Progenitor cell of endocrine pancreas (in vitro differentiated cells): ENCODE results near the gene TPI1. TPM values are rescaled to one million over a fixed set of nuclear protein-coding genes. Genes with fewer than 3 reads are reported as not detected.
"Not testable (repeated sequence)": the region's sequence is repeated elsewhere in the genome, so short reads cannot be mapped to it uniquely, and the experiment has no call there.

Experiments
- DNase-seq: peaks from one replicate; pipeline ENCODE4 v3.0.0; 2021; ENCODE audit warnings: low spot score; ENCODE audit not compliant: unreplicated experiment
- H3K27ac Mint-ChIP-seq: 2 replicates; pipeline ENCODE4 v1.8.0; 2021; ENCODE audit warnings: mild to moderate bottlenecking, moderate library complexity, mixed read lengths
- H3K27me3 Mint-ChIP-seq: 2 replicates; pipeline ENCODE4 v1.8.0; 2021; ENCODE audit warnings: mixed read lengths
- H3K36me3 Mint-ChIP-seq: 2 replicates; pipeline ENCODE4 v1.8.0; 2022; ENCODE audit warnings: mixed read lengths; ENCODE audit not compliant: insufficient read depth
- H3K4me1 Mint-ChIP-seq: 2 replicates; pipeline ENCODE4 v1.8.0; 2021; ENCODE audit warnings: low read depth, mixed read lengths
- H3K4me3 Mint-ChIP-seq: 2 replicates; pipeline ENCODE4 v1.8.0; 2021; ENCODE audit warnings: low read depth, mild to moderate bottlenecking, moderate library complexity, mixed read lengths
- H3K9me3 Mint-ChIP-seq: 2 replicates; pipeline ENCODE4 v1.8.0; 2021; ENCODE audit warnings: low read depth, mixed read lengths
- CTCF ChIP-seq: fragments of 200-600 bp; sonication (generic); IDR thresholded peaks from one replicate; pipeline ENCODE4 v1.5.0; 2021; ENCODE audit warnings: antibody characterized with exemption, mild to moderate bottlenecking; ENCODE audit not compliant: unreplicated experiment
- total RNA-seq: library from RNA; stranded (reverse); gene quantifications from 2 replicates; pipeline ENCODE4 v1.2.1, GENCODE V29; 2021

TPI1 gene
- total RNA-seq, 1 donor from 2014 or later: 498 TPM

DNA sequence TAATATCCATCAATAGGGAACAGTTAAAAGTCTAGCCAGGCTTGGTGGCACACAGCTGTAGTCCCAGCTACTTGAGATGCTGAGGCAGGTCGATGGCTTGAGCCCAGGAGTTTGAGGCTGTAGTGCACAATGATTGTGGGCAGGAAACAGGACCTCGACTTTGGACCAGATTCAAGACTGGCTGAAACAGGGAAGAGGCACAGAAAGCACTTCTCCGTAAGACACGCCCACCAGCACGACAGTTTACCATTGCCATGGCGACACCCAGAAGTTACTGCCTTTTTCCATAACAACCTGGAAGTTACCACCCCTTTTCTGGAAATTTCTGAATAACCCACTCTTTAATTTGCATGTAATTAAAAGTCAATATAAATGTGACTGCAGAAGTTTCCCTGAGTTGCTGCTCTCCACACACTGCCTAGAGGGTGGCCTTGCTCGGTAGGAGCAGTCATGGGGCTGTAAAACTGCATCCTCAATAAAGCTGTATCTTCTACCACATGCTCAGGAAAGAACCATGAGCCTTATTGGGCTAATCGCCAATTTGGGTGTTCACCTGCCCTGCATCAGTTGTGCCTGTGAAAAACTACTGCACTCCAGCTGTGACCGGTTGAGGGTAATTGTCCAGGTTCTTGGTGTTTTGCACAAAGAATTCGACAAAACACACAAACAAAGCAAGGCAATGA lies 32.6 kb downstream of the TPI1 start:
- Mint-ChIP-seq H3K27ac (no peak overlapping the region), H3K27me3 (no peaks in the 10 kb centered on the region), H3K9me3 (no peaks in the 10 kb centered on the region), H3K4me1 (peaks cover 9% of the 10 kb centered on the region), H3K36me3 (no peaks in the 10 kb centered on the region), H3K4me3 (no peak overlapping the region)
- no peak for TF ChIP-seq CTCF
- no peak for DNase-seq

DNA sequence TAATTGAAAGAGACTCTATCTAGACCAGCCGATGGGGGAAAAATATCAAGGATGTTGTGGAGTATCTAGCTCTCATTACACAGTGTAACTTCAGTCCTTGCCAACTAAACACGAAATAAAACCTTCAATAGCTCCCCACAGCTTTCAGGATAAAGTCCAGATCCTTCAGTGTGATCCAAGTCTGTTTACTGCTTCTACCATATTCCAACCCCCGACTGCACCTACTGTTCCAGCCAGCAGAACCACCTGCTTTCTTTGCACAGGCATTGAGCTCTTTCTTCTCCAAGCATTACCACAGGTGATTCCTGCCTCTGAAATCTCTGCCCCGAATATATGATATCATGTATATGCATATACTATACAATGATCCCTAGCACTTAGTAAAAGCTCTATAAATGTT lies 35.1 kb downstream of the TPI1 start:
- H3K9me3 Mint-ChIP-seq: no peaks in the 10 kb centered on the region

GRCh38 chr12:6903722-6904121 lies 36.4 kb downstream of the TPI1 start:
- H3K4me3 Mint-ChIP-seq: no peak overlapping the region
- DNase-seq: no peak
- no peak overlapping the region for H3K27ac Mint-ChIP-seq
- no peaks in the 10 kb centered on the region for H3K9me3 Mint-ChIP-seq
- TF ChIP-seq CTCF: no peak
- no peaks in the 10 kb centered on the region for H3K36me3 Mint-ChIP-seq
- H3K4me1 Mint-ChIP-seq: peaks cover 9% of the 10 kb centered on the region
- no peaks in the 10 kb centered on the region for H3K27me3 Mint-ChIP-seq

More for the DNA sequence above, 35.1 kb downstream of the TPI1 start:
- Mint-ChIP-seq H3K36me3 (no peaks in the 10 kb centered on the region), H3K27ac (peak overlapping the region; percentile 25), H3K4me1 (peaks cover 9% of the 10 kb centered on the region), H3K27me3 (no peaks in the 10 kb centered on the region), H3K4me3 (no peak overlapping the region)
- DNase-seq: no peak
- TF ChIP-seq CTCF: no peak

- H3K4me1 Mint-ChIP-seq: peaks cover 9% of the 10 kb centered on the region
- TF ChIP-seq CTCF: no peak
- no peaks in the 10 kb centered on the region for H3K9me3 Mint-ChIP-seq
- DNase-seq: peak; percentile 100
- no peaks in the 10 kb centered on the region for H3K36me3 Mint-ChIP-seq
- no peak within 1 kb of the TSS for H3K4me3 Mint-ChIP-seq
- H3K27ac Mint-ChIP-seq: no peak within 1 kb of the TSS
- H3K27me3 Mint-ChIP-seq: no peaks in the 10 kb centered on the region
Measured at GRCh38 chr12:6904280-6905276, 37.2 kb downstream of the TPI1 start, which contains the start of gene LRRC23. TSS of gene LRRC23 (plus strand) at chr12:6904822. CDS start at chr12:6905634, 812 bp downstream.

DNA sequence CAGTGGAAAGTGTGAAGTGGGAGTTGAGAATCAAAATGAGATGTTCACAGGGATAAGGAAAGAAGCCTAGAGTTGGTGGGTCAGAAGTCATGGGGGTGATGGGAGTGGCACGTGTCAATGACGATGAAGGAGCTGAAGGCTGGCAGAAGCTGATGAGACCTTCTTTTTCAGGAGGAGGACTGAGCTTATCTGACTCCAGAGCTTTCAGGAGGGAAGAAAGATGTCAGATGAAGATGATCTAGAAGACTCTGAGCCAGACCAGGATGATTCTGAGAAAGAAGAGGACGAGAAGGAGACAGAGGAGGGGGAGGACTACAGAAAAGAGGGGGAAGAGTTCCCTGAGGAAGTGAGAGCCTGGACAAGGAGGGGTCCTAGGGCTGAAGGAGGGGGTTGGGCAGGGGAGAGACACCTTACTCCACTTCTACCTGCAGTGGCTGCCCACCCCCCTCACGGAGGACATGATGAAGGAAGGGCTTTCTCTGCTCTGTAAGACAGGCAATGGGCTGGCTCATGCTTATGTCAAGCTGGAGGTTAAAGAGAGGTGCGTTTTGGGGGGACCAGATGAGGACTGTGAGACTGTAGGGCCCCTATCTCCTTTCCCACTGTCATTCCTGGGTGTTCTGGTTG lies 38.2 kb downstream of the TPI1 start:
- Mint-ChIP-seq H3K27ac (no peak overlapping the region), H3K36me3 (no peaks in the 10 kb centered on the region), H3K27me3 (no peaks in the 10 kb centered on the region), H3K9me3 (no peaks in the 10 kb centered on the region), H3K4me1 (peaks cover 9% of the 10 kb centered on the region), H3K4me3 (no peak overlapping the region)
- TF ChIP-seq CTCF: no peak
- DNase-seq: no peak

- H3K27me3 Mint-ChIP-seq: peaks cover 14% of the 10 kb centered on the region
- H3K9me3 Mint-ChIP-seq, H3K36me3 Mint-ChIP-seq, DNase-seq, H3K4me1 Mint-ChIP-seq, H3K4me3 Mint-ChIP-seq, H3K27ac Mint-ChIP-seq: not testable (repeated sequence)
Measured at GRCh38 chr12:6908141-6908540, 40.8 kb downstream of the TPI1 start.
